HUDEP-2 (cell line): ENCODE measurements around the gene SLC9A4.

Experiments
- DNase-seq, 76 experiments: peaks; one replicate each; lab custom pipeline; 2025; ENCODE audit not compliant: unreplicated experiment in 76 of 76; lab: John Stamatoyannopoulos, UW

Gene SLC9A4

GRCh38 chr2:102498414-102498813 lies 25.4 kb downstream of the SLC9A4 start:
- no peak for DNase-seq

GRCh38 chr2:102499558-102499957 lies 26.5 kb downstream of the SLC9A4 start:
- no peak for DNase-seq

- no peak for DNase-seq
Observed at GRCh38 chr2:102502576-102502975, 29.6 kb downstream of the SLC9A4 start.

GRCh38 chr2:102504833-102505232 lies 31.8 kb downstream of the SLC9A4 start:
- DNase-seq: no peak

- no peak for DNase-seq
Observed at GRCh38 chr2:102505290-102505689, 32.3 kb downstream of the SLC9A4 start.

GRCh38 chr2:102506743-102507142 lies 33.7 kb downstream of the SLC9A4 start:
- DNase-seq: no peak

GRCh38 chr2:102508863-102509262 lies 35.8 kb downstream of the SLC9A4 start:
- DNase-seq: no peak

- DNase-seq: no peak
Observed at GRCh38 chr2:102509749-102510148, 36.7 kb downstream of the SLC9A4 start.

GRCh38 chr2:102510791-102511575 lies 38.0 kb downstream of the SLC9A4 start:
- no peak for DNase-seq

GRCh38 chr2:102512161-102512560 lies 39.1 kb downstream of the SLC9A4 start:
- no peak for DNase-seq

GRCh38 chr2:102513355-102513939 lies 40.4 kb downstream of the SLC9A4 start:
- no peak for DNase-seq

- no peak for DNase-seq
Observed at GRCh38 chr2:102514061-102514785, 41.2 kb downstream of the SLC9A4 start.

- DNase-seq: no peak
Observed at GRCh38 chr2:102515851-102516250, 42.8 kb downstream of the SLC9A4 start.

- DNase-seq: no peak
Observed at GRCh38 chr2:102518170-102518569, 45.1 kb downstream of the SLC9A4 start.

- peak in 19 of 76 experiments; percentile 0 to 52 (median 7) for DNase-seq
Observed at GRCh38 chr2:102520009-102520408, 47.0 kb downstream of the SLC9A4 start.

- no peak for DNase-seq
Observed at GRCh38 chr2:102520801-102521200, 47.8 kb downstream of the SLC9A4 start.

GRCh38 chr2:102522162-102522561 lies 49.1 kb downstream of the SLC9A4 start:
- DNase-seq: no peak

- DNase-seq: no peak
Observed at GRCh38 chr2:102522890-102523289, 49.9 kb downstream of the SLC9A4 start.

GRCh38 chr2:102523651-102524050 lies 50.6 kb downstream of the SLC9A4 start:
- no peak for DNase-seq

- DNase-seq: no peak
Observed at GRCh38 chr2:102527086-102527485, 54.1 kb downstream of the SLC9A4 start.

GRCh38 chr2:102538491-102538890 lies 65.5 kb downstream of the SLC9A4 start:
- DNase-seq: no peak

- DNase-seq: no peak
Observed at GRCh38 chr2:102540882-102541281, 67.9 kb downstream of the SLC9A4 start.
